ENCODE results near the gene EIF2S3.
A peak's percentile ranks its signal among the peaks of the same experiment; 100 is the strongest.

GRCh38 chrX:24054182-24055042 lies at the start of gene EIF2S3:
- TF ChIP-seq CTCF (IDR thresholded peaks at IDR 0.05; ENCODE audit: low read depth, low read length), result peak; percentile 69
- TF ChIP-seq EZH2phosphoT487 (IDR thresholded peaks at IDR 0.05; ENCODE audit: low read depth), result no peak

Data from OCI-LY3 (cell line).